GM19468 (cell line): ENCODE results near the gene FBLN2.
"Not testable (repeated sequence)": the region's sequence is repeated elsewhere in the genome, so short reads cannot be mapped to it uniquely, and the experiment has no call there.

Source experiments
- ATAC-seq: cut with Tn5 transposase; IDR thresholded peaks from one replicate; pipeline ENCODE4 v1.9.1; 2021; ENCODE audit warnings: mild to moderate bottlenecking, moderate library complexity, moderate number of reproducible peaks; ENCODE audit not compliant: unreplicated experiment; ENCODE audit errors: extremely low read depth

FBLN2 gene

GRCh38 chr3:13544951-13545651 is 3.8 kb upstream of the FBLN2 start:
- ATAC-seq, result no peak

- no peak for ATAC-seq
These were observed 2.9 kb upstream of the FBLN2 start for GRCh38 chr3:13545952-13546454.

GRCh38 chr3:13546667-13547171 is 2.2 kb upstream of the FBLN2 start:
- ATAC-seq, result no peak

- ATAC-seq, result no peak
These were observed 1.1 kb upstream of the FBLN2 start for GRCh38 chr3:13547591-13548371.

GRCh38 chr3:13549623-13550422 is 898 bp downstream of the FBLN2 start:
- ATAC-seq, result no peak

GRCh38 chr3:13550423-13550690 is 1.4 kb downstream of the FBLN2 start:
- ATAC-seq, result no peak

- ATAC-seq, result no peak
These were observed 2.0 kb downstream of the FBLN2 start for GRCh38 chr3:13550791-13551360.

- no peak for ATAC-seq
These were observed 4.1 kb downstream of the FBLN2 start for GRCh38 chr3:13552857-13553652.

- no peak for ATAC-seq
These were observed 4.8 kb downstream of the FBLN2 start for GRCh38 chr3:13553686-13554085.

- no peak for ATAC-seq
These were observed 6.8 kb downstream of the FBLN2 start for GRCh38 chr3:13555753-13556152.

GRCh38 chr3:13556207-13556606 is 7.3 kb downstream of the FBLN2 start:
- no peak for ATAC-seq

GRCh38 chr3:13556917-13557316 is 8.0 kb downstream of the FBLN2 start:
- ATAC-seq, result no peak

- no peak for ATAC-seq
These were observed 8.5 kb downstream of the FBLN2 start for GRCh38 chr3:13557417-13557816.

GRCh38 chr3:13557926-13558325 is 9.0 kb downstream of the FBLN2 start:
- no peak for ATAC-seq

GRCh38 chr3:13558651-13559050 is 9.7 kb downstream of the FBLN2 start:
- no peak for ATAC-seq

GRCh38 chr3:13559764-13560525 is 11.0 kb downstream of the FBLN2 start:
- ATAC-seq, result no peak

GRCh38 chr3:13561376-13561775 is 12.5 kb downstream of the FBLN2 start:
- no peak for ATAC-seq

- no peak for ATAC-seq
These were observed 13.0 kb downstream of the FBLN2 start for GRCh38 chr3:13561967-13562366.

- ATAC-seq, result not testable (repeated sequence)
These were observed 13.5 kb downstream of the FBLN2 start for GRCh38 chr3:13562421-13562820.
